HL-60 (cell line): ENCODE results near the gene KRT2.

Experiments used
- DNase-seq, 2 experiments: peaks; one replicate each; pipeline ENCODE4 v3.0.0-alpha.2; 2010 to 2020; ENCODE audit warnings: low read depth in 1 of 2, low spot score in 1 of 2
- H3K27ac ChIP-seq: fragments of 250-450 bp; sonication (Bioruptor Pico); replicated peaks from 2 replicates; pipeline ENCODE4 v1.5.1; 2020; ENCODE audit warnings: mild to moderate bottlenecking, moderate library complexity
- H3K27me3 ChIP-seq: fragments of 250-450 bp; sonication (Bioruptor Pico); 2 replicates; pipeline ENCODE4 v1.5.1; 2021; ENCODE audit warnings: mild to moderate bottlenecking, moderate library complexity; ENCODE audit not compliant: insufficient read depth, poor library complexity, severe bottlenecking
- H3K4me3 ChIP-seq: replicated peaks from 2 replicates; pipeline ENCODE4 v1.5.1; 2011; ENCODE audit warnings: mild to moderate bottlenecking, control low read depth, low read length; ENCODE audit not compliant: insufficient read depth
- CTCF ChIP-seq: IDR thresholded peaks from one replicate; pipeline ENCODE4 v1.5.1; 2011; ENCODE audit warnings: low read length, control low read depth, inconsistent platforms; ENCODE audit not compliant: insufficient read depth
- GABPA ChIP-seq: IDR thresholded peaks from 2 replicates; pipeline ENCODE4 v1.6.1; 2012; ENCODE audit warnings: low read depth
- POLR2AphosphoS5 ChIP-seq: IDR thresholded peaks from 2 replicates; pipeline ENCODE4 v1.6.1; 2012; ENCODE audit warnings: low read depth
- REST ChIP-seq: IDR thresholded peaks from 2 replicates; pipeline ENCODE4 v1.6.1; 2012; ENCODE audit warnings: low read depth; ENCODE audit not compliant: insufficient replicate concordance
- SPI1 ChIP-seq: IDR thresholded peaks from 2 replicates; pipeline ENCODE4 v1.6.1; 2012; ENCODE audit warnings: low read depth, mild to moderate bottlenecking, borderline replicate concordance

Gene KRT2

GRCh38 chr12:52698651-52699340, 46.8 kb upstream of the KRT2 start:
- Histone ChIP-seq H3K27ac (no peak overlapping the region), H3K4me3 (no peak overlapping the region), H3K27me3 (no peaks in the 10 kb centered on the region)
- no peak for DNase-seq
- TF ChIP-seq REST (no peak), SPI1 (no peak), GABPA (no peak), CTCF (no peak), POLR2AphosphoS5 (no peak)

GRCh38 chr12:52697058-52697582, 45.1 kb upstream of the KRT2 start:
- DNase-seq, result no peak
- H3K27me3 ChIP-seq, result peaks cover under 1% of the 10 kb centered on the region
- no peak overlapping the region for H3K27ac ChIP-seq
- TF ChIP-seq SPI1 (no peak), REST (no peak), GABPA (no peak), POLR2AphosphoS5 (no peak), CTCF (no peak)
- H3K4me3 ChIP-seq, result no peak overlapping the region

- Histone ChIP-seq H3K4me3 (no peak overlapping the region), H3K27ac (no peak overlapping the region), H3K27me3 (peaks cover 6% of the 10 kb centered on the region)
- no peak for TF ChIP-seq GABPA
- no peak for DNase-seq
These were observed 44.6 kb upstream of the KRT2 start for GRCh38 chr12:52696588-52696987.

- H3K27me3 ChIP-seq, result peaks cover 20% of the 10 kb centered on the region
- no peak for DNase-seq
- H3K27ac ChIP-seq, result no peak overlapping the region
- H3K4me3 ChIP-seq, result no peak overlapping the region
- TF ChIP-seq POLR2AphosphoS5, result no peak
- TF ChIP-seq REST, result no peak
- no peak for TF ChIP-seq CTCF
- TF ChIP-seq GABPA, result no peak
- no peak for TF ChIP-seq SPI1
These were observed 43.0 kb upstream of the KRT2 start for GRCh38 chr12:52695039-52695438.
